H1 (cell line): ENCODE measurements around the gene DIP2B. TPM values are rescaled to one million over a fixed set of nuclear protein-coding genes. Genes with fewer than 3 reads are reported as not detected.

ENCODE experiments used
- BACH1 ChIP-seq: IDR thresholded peaks from 2 replicates; pipeline ENCODE4 v1.6.1; 2012; ENCODE audit warnings: low read length, improper control_type of control experiment
- HDAC6 ChIP-seq: IDR thresholded peaks from one replicate; pipeline ENCODE4 v1.7.1; 2012; ENCODE audit warnings: low read depth, mild to moderate bottlenecking, inconsistent platforms, low read length, moderate library complexity
- SP2 ChIP-seq: IDR thresholded peaks from 2 replicates; pipeline ENCODE4 v1.6.1; 2012; ENCODE audit warnings: mild to moderate bottlenecking, low read length, inconsistent platforms
- SP4 ChIP-seq: IDR thresholded peaks from 2 replicates; pipeline ENCODE4 v1.6.1; 2012; ENCODE audit warnings: low read length, inconsistent platforms
- ZNF274 ChIP-seq: IDR thresholded peaks from 2 replicates; pipeline ENCODE4 v1.7.0; 2012; ENCODE audit warnings: low read length, borderline replicate concordance; ENCODE audit errors: extremely low read depth
- polyA plus RNA-seq, 7 experiments: library from polyadenylated mRNA; depleted of rRNA in 3 of 7; stranded (reverse) in 5 of 7; unstranded in 2 of 7; fragments of >200 nt in 5 of 7; fragments of 200-250 nt in 2 of 7; gene quantifications; 1 replicate in 5 of 7; 2 replicates in 1 of 7; 4 replicates in 1 of 7; pipeline versions ENCODE4 v1.2.1 to v1.2.3, GENCODE V29; 2011 to 2013; ENCODE audit warnings: missing spikeins in 2 of 7, mixed read lengths in 2 of 7
- total RNA-seq: library from RNA; stranded (reverse); fragmentation: NEBNext Ultra II Directional; extraction: Animal tissue kit (Norgen Biotek cat#: 25700); gene quantifications from 2 replicates; pipeline ENCODE4 v1.2.1, GENCODE V29; 2021
- TF ChIP-seq, protein P1 (sequence below): fragments of 300-600 bp; sonication (generic); IDR thresholded peaks from 2 replicates; pipeline ENCODE4 v1.7.1; 2012; ENCODE audit warnings: low read length, moderate library complexity, mild to moderate bottlenecking, inconsistent platforms; ENCODE audit not compliant: insufficient replicate concordance
- TF ChIP-seq, protein P2 (sequence below): IDR thresholded peaks from 2 replicates; pipeline ENCODE4 v1.6.1; 2012; ENCODE audit warnings: inconsistent platforms
- TF ChIP-seq, protein P3 (sequence below): IDR thresholded peaks from 2 replicates; pipeline ENCODE4 v1.6.1; 2011; ENCODE audit warnings: low read length, improper control_type of control experiment

The DIP2B gene
- total and polyA plus RNA-seq, 2 of the 8 experiments (the other 6 are each of a cell fraction or from before 2014, with no cell fraction given), result 11.1 to 29.6 TPM

DNA sequence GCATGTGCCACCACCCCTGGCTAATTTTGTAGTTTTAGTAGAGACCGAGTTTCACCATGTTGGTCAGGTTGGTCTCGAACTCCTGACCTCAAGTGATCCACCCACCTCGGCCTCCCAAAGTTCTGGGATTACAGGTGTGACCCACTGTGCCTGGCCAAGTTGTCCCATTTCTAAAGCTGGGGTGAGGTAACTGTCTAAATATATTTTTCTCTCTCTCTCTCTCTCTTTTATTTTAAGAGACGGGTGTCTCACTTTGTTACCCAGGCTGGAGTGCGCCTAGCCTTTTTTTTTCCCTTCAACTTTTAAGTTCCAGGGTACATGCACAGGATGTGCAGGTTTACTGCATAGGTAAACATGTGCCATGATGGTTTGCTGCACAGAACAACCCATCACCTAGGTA lies 267.7 kb downstream of the DIP2B start (continued):
- TF ChIP-seq, protein P1, sequence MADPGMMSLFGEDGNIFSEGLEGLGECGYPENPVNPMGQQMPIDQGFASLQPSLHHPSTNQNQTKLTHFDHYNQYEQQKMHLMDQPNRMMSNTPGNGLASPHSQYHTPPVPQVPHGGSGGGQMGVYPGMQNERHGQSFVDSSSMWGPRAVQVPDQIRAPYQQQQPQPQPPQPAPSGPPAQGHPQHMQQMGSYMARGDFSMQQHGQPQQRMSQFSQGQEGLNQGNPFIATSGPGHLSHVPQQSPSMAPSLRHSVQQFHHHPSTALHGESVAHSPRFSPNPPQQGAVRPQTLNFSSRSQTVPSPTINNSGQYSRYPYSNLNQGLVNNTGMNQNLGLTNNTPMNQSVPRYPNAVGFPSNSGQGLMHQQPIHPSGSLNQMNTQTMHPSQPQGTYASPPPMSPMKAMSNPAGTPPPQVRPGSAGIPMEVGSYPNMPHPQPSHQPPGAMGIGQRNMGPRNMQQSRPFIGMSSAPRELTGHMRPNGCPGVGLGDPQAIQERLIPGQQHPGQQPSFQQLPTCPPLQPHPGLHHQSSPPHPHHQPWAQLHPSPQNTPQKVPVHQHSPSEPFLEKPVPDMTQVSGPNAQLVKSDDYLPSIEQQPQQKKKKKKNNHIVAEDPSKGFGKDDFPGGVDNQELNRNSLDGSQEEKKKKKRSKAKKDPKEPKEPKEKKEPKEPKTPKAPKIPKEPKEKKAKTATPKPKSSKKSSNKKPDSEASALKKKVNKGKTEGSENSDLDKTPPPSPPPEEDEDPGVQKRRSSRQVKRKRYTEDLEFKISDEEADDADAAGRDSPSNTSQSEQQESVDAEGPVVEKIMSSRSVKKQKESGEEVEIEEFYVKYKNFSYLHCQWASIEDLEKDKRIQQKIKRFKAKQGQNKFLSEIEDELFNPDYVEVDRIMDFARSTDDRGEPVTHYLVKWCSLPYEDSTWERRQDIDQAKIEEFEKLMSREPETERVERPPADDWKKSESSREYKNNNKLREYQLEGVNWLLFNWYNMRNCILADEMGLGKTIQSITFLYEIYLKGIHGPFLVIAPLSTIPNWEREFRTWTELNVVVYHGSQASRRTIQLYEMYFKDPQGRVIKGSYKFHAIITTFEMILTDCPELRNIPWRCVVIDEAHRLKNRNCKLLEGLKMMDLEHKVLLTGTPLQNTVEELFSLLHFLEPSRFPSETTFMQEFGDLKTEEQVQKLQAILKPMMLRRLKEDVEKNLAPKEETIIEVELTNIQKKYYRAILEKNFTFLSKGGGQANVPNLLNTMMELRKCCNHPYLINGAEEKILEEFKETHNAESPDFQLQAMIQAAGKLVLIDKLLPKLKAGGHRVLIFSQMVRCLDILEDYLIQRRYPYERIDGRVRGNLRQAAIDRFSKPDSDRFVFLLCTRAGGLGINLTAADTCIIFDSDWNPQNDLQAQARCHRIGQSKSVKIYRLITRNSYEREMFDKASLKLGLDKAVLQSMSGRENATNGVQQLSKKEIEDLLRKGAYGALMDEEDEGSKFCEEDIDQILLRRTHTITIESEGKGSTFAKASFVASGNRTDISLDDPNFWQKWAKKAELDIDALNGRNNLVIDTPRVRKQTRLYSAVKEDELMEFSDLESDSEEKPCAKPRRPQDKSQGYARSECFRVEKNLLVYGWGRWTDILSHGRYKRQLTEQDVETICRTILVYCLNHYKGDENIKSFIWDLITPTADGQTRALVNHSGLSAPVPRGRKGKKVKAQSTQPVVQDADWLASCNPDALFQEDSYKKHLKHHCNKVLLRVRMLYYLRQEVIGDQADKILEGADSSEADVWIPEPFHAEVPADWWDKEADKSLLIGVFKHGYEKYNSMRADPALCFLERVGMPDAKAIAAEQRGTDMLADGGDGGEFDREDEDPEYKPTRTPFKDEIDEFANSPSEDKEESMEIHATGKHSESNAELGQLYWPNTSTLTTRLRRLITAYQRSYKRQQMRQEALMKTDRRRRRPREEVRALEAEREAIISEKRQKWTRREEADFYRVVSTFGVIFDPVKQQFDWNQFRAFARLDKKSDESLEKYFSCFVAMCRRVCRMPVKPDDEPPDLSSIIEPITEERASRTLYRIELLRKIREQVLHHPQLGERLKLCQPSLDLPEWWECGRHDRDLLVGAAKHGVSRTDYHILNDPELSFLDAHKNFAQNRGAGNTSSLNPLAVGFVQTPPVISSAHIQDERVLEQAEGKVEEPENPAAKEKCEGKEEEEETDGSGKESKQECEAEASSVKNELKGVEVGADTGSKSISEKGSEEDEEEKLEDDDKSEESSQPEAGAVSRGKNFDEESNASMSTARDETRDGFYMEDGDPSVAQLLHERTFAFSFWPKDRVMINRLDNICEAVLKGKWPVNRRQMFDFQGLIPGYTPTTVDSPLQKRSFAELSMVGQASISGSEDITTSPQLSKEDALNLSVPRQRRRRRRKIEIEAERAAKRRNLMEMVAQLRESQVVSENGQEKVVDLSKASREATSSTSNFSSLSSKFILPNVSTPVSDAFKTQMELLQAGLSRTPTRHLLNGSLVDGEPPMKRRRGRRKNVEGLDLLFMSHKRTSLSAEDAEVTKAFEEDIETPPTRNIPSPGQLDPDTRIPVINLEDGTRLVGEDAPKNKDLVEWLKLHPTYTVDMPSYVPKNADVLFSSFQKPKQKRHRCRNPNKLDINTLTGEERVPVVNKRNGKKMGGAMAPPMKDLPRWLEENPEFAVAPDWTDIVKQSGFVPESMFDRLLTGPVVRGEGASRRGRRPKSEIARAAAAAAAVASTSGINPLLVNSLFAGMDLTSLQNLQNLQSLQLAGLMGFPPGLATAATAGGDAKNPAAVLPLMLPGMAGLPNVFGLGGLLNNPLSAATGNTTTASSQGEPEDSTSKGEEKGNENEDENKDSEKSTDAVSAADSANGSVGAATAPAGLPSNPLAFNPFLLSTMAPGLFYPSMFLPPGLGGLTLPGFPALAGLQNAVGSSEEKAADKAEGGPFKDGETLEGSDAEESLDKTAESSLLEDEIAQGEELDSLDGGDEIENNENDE, result no peak
- TF ChIP-seq, protein P2, sequence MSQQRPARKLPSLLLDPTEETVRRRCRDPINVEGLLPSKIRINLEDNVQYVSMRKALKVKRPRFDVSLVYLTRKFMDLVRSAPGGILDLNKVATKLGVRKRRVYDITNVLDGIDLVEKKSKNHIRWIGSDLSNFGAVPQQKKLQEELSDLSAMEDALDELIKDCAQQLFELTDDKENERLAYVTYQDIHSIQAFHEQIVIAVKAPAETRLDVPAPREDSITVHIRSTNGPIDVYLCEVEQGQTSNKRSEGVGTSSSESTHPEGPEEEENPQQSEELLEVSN, result no peak
- TF ChIP-seq SP2 (no peak), SP4 (no peak), HDAC6 (no peak), ZNF274 (no peak), BACH1 (no peak)
- TF ChIP-seq, protein P3, sequence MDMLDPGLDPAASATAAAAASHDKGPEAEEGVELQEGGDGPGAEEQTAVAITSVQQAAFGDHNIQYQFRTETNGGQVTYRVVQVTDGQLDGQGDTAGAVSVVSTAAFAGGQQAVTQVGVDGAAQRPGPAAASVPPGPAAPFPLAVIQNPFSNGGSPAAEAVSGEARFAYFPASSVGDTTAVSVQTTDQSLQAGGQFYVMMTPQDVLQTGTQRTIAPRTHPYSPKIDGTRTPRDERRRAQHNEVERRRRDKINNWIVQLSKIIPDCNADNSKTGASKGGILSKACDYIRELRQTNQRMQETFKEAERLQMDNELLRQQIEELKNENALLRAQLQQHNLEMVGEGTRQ, result no peak
